ENCODE measurements around the gene FXYD1. TPM values are rescaled to one million over a fixed set of nuclear protein-coding genes. Genes with fewer than 3 reads are reported as not detected.

The FXYD1 gene
- total RNA-seq, 4 donors from 2014 or later = 44.4 to 92.6 (median 70.7) TPM

DNA sequence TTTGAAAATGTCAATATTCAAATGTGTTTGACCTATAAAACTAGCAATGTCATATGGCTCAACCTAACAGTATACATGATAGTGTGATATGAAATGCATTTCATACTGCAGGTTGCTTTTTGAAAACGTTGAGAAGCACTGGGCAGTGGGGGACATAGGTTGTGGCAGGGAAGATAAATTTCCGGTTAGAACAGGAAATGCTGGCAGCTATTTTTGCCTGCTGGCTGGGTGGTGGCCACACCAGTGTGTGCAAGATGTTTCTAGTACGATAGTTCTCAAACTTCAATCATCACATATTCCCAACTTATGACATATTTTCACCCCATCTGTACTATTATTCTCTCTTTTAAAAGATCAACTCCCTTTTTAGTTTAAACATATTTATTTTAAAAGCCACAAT lies 33.1 kb downstream of the FXYD1 start:
- Histone ChIP-seq H3K36me3 (peaks cover 0 to 19% (median 8%) of the 10 kb centered on the region in 4 donors), H3K4me1 (no peaks in the 10 kb centered on the region), H3K9me3 (peaks cover 0 to 4% (median 1%) of the 10 kb centered on the region in 4 donors), H3K4me3 (no peak overlapping the region), H3K27me3 (no peaks in the 10 kb centered on the region), H3K27ac (replicated peaks in 1 of 4) (no peak overlapping the region)
- intact Hi-C loops (cut with DNase I) = no loop called here
- DNase-seq (ENCODE audit: extremely low spot score) = no peak
- TF ChIP-seq EP300 (IDR thresholded peaks at IDR 0.05) (no peak), POLR2A (IDR thresholded peaks at IDR 0.05; ENCODE audit: low read depth) (no peak), POLR2AphosphoS5 (IDR thresholded peaks at IDR 0.05) (no peak)
- TF ChIP-seq, protein P1, sequence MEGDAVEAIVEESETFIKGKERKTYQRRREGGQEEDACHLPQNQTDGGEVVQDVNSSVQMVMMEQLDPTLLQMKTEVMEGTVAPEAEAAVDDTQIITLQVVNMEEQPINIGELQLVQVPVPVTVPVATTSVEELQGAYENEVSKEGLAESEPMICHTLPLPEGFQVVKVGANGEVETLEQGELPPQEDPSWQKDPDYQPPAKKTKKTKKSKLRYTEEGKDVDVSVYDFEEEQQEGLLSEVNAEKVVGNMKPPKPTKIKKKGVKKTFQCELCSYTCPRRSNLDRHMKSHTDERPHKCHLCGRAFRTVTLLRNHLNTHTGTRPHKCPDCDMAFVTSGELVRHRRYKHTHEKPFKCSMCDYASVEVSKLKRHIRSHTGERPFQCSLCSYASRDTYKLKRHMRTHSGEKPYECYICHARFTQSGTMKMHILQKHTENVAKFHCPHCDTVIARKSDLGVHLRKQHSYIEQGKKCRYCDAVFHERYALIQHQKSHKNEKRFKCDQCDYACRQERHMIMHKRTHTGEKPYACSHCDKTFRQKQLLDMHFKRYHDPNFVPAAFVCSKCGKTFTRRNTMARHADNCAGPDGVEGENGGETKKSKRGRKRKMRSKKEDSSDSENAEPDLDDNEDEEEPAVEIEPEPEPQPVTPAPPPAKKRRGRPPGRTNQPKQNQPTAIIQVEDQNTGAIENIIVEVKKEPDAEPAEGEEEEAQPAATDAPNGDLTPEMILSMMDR (IDR thresholded peaks at IDR 0.05) = no peak
- WGBS = 49% methylated on average over 3 of the region's 3 CpGs

DNA sequence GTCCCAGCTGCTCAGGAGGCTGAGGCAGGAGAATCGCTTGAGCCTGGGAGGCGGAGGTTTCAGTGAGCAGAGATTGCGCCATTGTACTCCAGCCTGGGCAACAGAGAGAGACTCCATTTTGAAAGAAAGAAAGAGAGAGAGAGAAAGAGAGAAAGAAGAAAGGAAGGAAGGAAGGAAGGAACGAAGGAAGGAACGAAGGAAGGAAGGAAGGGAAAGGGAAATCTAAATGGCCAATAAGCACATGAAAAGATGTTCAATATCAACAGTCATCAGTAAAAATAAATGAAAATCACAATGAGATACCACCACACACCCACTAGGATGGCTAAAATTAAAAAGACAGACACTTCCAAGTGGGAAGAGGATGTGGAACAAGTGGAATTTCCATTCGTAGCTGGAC lies 35.6 kb downstream of the FXYD1 start:
- peaks cover 0 to 6% (median 0%) of the 10 kb centered on the region in 4 donors for H3K36me3 ChIP-seq
- no peak for DNase-seq (ENCODE audit: extremely low spot score)
- H3K27ac ChIP-seq (replicated peaks in 1 of 4) = no peak overlapping the region
- 91% methylated on average over 6 of the region's 6 CpGs for WGBS
- no peaks in the 10 kb centered on the region for H3K4me1 ChIP-seq
- TF ChIP-seq POLR2A (IDR thresholded peaks at IDR 0.05; ENCODE audit: low read depth) (no peak), EP300 (IDR thresholded peaks at IDR 0.05) (no peak), POLR2AphosphoS5 (IDR thresholded peaks at IDR 0.05) (no peak)
- TF ChIP-seq, protein P1 (IDR thresholded peaks at IDR 0.05) = no peak
- H3K4me3 ChIP-seq = no peak overlapping the region
- H3K27me3 ChIP-seq = no peaks in the 10 kb centered on the region
- intact Hi-C loops (cut with DNase I) = no loop called here
- no peaks in the 10 kb centered on the region for H3K9me3 ChIP-seq

DNA sequence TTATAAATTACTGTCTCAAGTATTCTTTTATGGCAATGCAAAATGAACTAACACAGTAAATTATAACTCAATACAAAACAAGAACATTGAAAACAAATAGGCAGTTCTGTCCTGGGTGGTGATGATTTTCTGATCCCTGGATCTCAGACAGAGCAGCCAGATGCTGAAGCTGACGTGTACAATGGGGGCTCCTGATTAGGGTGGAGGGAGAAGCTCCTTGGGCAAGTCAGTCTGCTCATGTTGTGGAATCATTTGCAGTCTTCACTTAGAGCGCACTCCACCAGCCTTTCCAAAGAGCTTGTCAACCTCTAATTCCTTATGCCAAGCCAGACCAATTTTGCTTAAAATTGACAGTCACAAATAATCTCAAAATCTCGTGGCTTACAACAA lies 37.6 kb downstream of the FXYD1 start:
- 49% methylated on average over 3 of the region's 3 CpGs for WGBS
- Histone ChIP-seq H3K36me3 (no peaks in the 10 kb centered on the region), H3K4me3 (no peak overlapping the region), H3K4me1 (no peaks in the 10 kb centered on the region), H3K27ac (replicated peaks in 1 of 4) (no peak overlapping the region), H3K9me3 (no peaks in the 10 kb centered on the region), H3K27me3 (no peaks in the 10 kb centered on the region)
- intact Hi-C loops (cut with DNase I) = no loop called here
- no peak for TF ChIP-seq EP300 (IDR thresholded peaks at IDR 0.05)
- no peak for TF ChIP-seq POLR2AphosphoS5 (IDR thresholded peaks at IDR 0.05)
- no peak for TF ChIP-seq POLR2A (IDR thresholded peaks at IDR 0.05; ENCODE audit: low read depth)
- TF ChIP-seq, protein P1 (IDR thresholded peaks at IDR 0.05) = no peak
- DNase-seq (ENCODE audit: extremely low spot score) = no peak

DNA sequence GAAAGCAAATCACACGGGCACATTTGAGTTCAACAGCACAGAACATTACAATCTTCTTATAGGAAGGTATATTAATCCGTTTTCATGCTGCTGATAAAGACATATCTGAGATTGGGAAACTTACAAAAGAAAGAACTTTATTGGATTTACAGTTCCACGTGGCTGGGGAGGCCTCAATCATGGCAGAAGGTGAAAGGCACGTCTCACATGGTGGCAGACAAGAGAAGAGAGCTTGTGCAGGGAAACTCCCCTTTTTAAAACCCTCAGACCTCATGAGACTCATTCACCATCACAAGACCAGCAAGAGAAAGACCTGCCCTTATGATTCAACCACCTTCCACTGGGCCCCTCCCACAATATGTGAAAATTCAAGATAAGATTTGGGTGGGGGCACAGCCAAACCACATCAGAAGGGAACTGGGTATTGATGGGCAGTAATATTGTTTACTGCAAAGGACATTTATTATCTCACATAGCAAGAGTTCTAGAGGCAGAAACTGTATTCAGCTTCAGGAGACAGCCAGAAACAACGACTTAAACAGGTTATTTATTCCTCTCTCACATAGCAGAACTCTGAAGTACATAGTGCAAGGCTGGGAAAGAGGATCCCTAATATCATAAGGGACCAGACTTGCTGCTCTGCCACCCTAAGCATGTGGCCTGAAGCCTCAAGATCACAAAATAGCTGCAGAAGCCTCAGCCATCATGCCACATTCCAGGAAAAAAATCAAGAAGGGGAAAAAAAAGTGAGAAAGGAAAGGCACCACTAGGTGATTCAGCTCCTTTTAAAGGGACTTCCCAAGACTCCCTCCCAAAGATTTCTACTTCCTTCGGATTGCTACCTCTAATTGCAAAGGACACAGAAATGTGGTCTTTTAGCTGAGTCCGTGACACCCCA lies 39.0 kb downstream of the FXYD1 start:
- Histone ChIP-seq H3K9me3 (peaks cover 0 to 2% (median under 1%) of the 10 kb centered on the region in 4 donors), H3K27me3 (peaks cover 0 to 8% (median 0%) of the 10 kb centered on the region in 4 donors), H3K27ac (replicated peaks in 1 of 4) (no peak overlapping the region), H3K4me3 (no peak overlapping the region), H3K4me1 (no peaks in the 10 kb centered on the region), H3K36me3 (no peaks in the 10 kb centered on the region)
- TF ChIP-seq, protein P1 (IDR thresholded peaks at IDR 0.05) = no peak
- no peak for TF ChIP-seq POLR2A (IDR thresholded peaks at IDR 0.05; ENCODE audit: low read depth)
- TF ChIP-seq POLR2AphosphoS5 (IDR thresholded peaks at IDR 0.05) = no peak
- TF ChIP-seq EP300 (IDR thresholded peaks at IDR 0.05) = no peak
- no peak for DNase-seq (ENCODE audit: extremely low spot score)
- WGBS = 76% methylated on average over 7 of the region's 7 CpGs
- intact Hi-C loops (cut with DNase I) = no loop called here

All from esophagus muscularis mucosa (tissue), 4 donors.